Measurements from ENCODE around the gene ANKRD40. TPM values are rescaled to one million over a fixed set of nuclear protein-coding genes. Genes with fewer than 3 reads are reported as not detected.
A peak's percentile ranks its signal among the peaks of the same experiment; 100 is the strongest.

The ANKRD40 gene
- total and polyA plus RNA-seq, 9 of the 15 experiments (the other 6 are each of a cell fraction or from before 2014, with no cell fraction given): 9.0 to 28.9 (median 27.7) TPM

GRCh38 chr17:50708050-50709000 lies 611 bp upstream of the ANKRD40 start (continued):
- no peak for TF ChIP-seq MGA (IDR thresholded peaks at IDR 0.05)
- TF ChIP-seq SMARCE1 (IDR thresholded peaks at IDR 0.05): peak; percentile 48; the same call in 1 of the 2 replicates
- 0 out of 4 replicates have a peak, but pooled peaks of 1 of the 2 experiments have one; percentile 5 for TF ChIP-seq TRIM24 (IDR thresholded peaks at IDR 0.05)
- no peak for TF ChIP-seq NFXL1 (CRISPR knock-in tag; IDR thresholded peaks at IDR 0.05)
- TF ChIP-seq XRCC3 (IDR thresholded peaks at IDR 0.05): no peak
- TF ChIP-seq HNRNPUL1 (IDR thresholded peaks at IDR 0.05; ENCODE audit: low read length): no peak
- peak in 1 of 3 experiments; percentile 0; a peak in 1 of 6 replicates for TF ChIP-seq CTCF (IDR thresholded peaks at IDR 0.05 in 2 of 3, conservative IDR thresholded peaks at IDR 0.05 in 1 of 3; ENCODE audit: insufficient read depth in 2 of 3, low read depth in 1 of 3, low read length in 3 of 3)
- TF ChIP-seq ZHX1 (conservative IDR thresholded peaks at IDR 0.05; ENCODE audit: low read length): no peak
- peak; percentile 68; the same call in 1 of the 2 replicates for TF ChIP-seq POLR2H (tag; IDR thresholded peaks at IDR 0.05; ENCODE audit: low read depth)
- TF ChIP-seq TEAD1 (CRISPR knock-in tag; IDR thresholded peaks at IDR 0.05): 0 out of 4 replicates have a peak, but pooled peaks of 1 of the 2 experiments have one; percentile 12
